GM12801 (cell line): ENCODE results near the gene ELOVL6.

ENCODE experiments used
- TF ChIP-seq, protein P1 (sequence below): IDR thresholded peaks from one replicate; pipeline ENCODE4 v1.5.1; 2011; ENCODE audit warnings: control low read depth; ENCODE audit not compliant: insufficient read length; ENCODE audit errors: extremely low read depth

ELOVL6 gene

DNA sequence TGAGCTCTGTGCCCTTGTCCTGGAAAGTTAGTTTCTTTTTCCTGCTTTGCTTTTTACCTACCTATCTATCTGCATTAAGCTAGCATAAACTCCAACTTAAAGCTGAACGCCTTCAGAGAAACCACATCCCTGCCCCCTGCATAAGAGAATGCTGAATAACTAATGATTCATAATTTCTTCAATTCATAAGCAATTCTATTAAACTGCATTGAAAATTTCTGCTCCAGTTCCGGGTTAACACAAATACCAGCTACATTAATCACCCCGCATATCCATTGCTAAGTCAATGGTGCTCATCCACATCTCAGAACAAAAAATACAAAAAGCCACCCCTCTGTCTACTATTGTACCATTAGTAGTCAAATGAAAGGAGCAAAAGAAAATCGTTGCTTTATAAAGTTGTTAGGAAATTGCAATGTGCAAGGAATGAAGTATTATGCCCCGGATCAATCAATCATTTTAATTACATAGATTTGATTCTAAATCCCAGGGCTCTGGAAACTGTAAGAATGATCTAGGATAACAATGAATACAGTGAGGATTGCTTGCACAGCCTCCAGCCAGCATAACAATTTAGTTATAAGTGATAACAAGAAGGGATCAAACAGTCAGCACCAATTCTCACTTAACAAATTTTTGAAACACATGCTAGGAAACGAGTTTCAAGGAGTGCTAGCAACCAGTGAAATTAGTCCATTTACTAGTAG, 106.8 kb downstream of the ELOVL6 start:
- TF ChIP-seq, protein P1, sequence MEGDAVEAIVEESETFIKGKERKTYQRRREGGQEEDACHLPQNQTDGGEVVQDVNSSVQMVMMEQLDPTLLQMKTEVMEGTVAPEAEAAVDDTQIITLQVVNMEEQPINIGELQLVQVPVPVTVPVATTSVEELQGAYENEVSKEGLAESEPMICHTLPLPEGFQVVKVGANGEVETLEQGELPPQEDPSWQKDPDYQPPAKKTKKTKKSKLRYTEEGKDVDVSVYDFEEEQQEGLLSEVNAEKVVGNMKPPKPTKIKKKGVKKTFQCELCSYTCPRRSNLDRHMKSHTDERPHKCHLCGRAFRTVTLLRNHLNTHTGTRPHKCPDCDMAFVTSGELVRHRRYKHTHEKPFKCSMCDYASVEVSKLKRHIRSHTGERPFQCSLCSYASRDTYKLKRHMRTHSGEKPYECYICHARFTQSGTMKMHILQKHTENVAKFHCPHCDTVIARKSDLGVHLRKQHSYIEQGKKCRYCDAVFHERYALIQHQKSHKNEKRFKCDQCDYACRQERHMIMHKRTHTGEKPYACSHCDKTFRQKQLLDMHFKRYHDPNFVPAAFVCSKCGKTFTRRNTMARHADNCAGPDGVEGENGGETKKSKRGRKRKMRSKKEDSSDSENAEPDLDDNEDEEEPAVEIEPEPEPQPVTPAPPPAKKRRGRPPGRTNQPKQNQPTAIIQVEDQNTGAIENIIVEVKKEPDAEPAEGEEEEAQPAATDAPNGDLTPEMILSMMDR, result no peak

DNA sequence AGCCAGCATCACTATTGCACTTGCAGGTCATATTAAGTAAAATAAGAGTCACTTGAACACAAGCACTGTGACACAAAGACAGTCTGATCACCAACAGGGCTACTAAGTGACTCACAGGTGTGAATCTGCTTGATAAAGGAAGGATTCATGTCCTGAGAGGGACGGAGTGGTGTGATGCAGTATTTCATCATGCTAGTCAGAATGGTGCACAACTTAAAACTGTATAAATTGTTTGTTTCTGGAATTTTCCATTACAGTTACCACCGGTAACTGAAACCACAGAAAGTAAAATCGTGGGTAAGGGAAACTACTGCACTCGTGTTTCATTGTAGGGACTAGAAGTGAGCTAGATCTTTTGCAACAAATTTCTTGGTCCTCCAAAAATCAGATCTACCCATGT, 109.7 kb downstream of the ELOVL6 start:
- TF ChIP-seq, protein P1, result no peak

DNA sequence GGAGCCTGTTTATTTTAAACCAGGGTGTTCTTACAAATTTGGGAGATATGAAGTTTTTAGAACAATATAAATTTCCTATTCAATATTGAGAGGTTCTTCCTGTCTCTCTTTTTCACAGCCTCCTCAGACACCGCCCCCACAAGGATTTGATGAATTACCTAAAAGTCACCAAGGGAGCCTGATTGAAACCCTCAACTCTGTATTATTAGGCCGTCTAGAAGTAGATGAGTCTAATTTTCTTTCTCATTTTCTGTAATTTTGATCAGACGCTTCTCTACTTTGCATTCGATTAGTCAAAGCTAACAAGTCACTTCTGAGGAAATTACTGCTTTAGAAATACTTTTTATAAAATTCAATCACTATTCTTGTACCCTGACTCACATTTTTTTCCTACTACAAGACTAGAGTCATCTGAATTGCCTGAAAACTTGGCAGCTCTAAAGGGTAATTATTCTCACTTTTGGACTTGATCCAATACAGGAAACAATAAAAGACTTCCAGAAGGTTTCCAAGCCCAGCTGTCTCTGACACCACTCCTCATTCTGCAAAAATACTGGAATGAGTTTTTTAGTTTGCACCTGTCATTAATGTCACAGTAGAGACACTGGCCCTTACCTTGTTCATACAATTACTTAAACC, 111.2 kb downstream of the ELOVL6 start:
- TF ChIP-seq, protein P1, result no peak

DNA sequence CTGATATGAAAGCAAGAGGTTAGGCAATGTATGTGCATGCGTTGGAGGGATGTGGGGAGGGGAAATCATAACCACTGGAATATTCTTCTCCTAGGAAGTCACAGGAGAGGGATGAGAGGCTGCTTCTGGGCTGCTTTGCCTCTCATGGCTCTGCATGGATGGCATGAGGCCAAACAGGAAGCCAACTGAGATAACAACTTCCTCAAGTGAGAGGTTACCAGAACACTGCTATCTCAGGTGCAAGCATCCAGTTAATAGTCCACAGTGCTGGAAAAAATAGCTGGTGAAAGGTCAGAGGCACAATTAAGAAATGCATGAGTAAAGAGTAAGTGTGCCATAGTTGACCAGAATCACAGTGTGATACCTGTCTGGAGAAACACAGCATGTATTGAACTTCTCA, 113.3 kb downstream of the ELOVL6 start:
- TF ChIP-seq, protein P1, result no peak

DNA sequence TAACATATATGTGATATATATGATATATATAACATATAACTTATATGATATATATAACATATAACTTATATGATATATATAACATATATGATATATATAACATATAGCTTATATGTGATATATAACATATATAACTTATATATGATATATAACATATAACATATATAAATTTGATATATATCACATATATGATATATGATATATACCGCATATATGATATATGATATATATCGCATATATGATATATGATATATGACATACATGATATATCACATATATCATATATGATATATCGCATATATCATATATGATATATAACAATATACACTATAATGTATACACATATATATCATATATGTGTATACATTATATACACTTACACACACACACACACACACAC, 114.3 kb downstream of the ELOVL6 start:
- TF ChIP-seq, protein P1, result no peak

DNA sequence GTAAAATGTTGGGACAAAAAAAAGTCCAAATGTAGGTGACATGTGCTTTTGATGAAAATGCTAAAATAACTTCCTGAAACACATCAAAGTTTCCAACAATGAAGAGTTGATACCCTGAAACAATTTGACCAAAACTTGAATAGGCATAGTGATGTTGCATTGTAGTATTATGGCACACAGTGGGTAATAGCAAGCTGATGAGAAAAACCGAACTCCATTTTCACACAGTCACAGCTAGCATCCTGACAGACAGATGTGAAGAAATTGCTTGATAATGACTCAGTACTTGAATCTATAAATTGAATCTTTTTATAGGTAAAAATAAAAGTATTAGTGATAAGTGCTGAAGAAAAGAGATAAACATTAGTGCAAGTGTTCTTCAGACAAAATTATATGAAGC, 122.5 kb downstream of the ELOVL6 start:
- TF ChIP-seq, protein P1, result no peak

DNA sequence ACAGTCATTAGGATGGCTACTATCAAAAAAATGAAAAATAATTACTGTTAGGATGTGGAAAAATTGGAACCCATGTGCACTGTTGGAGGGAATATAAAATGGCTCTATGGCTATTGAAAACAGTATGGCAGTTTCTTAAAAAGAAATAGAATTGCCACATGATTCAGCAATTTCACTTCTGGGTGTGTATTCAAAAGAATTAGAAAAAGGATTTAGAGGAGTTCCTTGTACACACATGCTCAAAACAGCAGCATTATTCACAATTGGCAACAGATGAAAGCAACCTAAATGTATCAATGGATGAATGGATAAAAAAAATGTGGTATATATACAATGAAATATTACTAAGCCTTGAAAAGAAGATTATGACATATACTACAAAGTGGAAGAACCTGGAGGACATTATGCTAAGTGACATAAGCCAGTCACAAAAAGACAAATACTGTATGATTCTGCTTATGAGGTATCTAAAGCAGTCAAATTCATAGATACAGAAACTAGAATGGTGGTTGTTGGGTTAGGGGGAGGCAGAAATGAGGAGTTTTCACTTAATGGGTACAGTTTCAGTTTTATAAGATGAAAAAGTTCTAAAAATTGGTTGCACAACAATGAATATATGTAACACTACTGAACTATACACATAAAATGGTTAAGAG, 123.2 kb downstream of the ELOVL6 start:
- TF ChIP-seq, protein P1, result no peak
